A673 (cell line): ENCODE data around the gene SRBD1.

Source experiments
- CTCF ChIP-seq: fragments of 300-800, 200-600 bp; sonication (generic); conservative IDR thresholded peaks from 2 replicates; pipeline ENCODE4 v1.5.1; 2017; ENCODE audit warnings: low read depth, mild to moderate bottlenecking, antibody characterized with exemption, low read length, moderate library complexity, mixed read lengths
- EZH2 ChIP-seq: fragments of 200-600 bp; sonication (generic); IDR thresholded peaks from 2 replicates; pipeline ENCODE4 v1.6.1; 2017; ENCODE audit warnings: borderline replicate concordance, low read depth, mild to moderate bottlenecking, mixed read lengths, antibody characterized with exemption, low read length; ENCODE audit not compliant: poor library complexity, severe bottlenecking

DNA sequence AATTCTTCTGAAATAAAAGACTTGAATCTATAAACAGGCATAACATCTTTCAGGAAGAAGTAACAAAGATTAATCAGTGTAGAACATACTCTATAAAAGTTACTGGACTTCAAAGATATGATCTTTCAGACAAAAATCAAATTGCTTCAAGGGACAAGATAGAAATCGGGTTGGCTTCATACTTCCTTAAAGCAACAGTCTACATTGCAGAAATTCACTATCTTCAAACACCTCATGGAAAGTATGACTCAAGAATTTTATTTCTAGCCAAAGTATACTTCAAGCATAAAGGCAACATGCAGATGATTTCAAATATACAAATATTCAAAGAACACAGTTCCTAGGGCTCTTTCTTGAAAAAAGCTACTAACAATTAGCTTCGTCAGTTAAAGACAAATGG lies 240.7 kb downstream of the SRBD1 start:
- TF ChIP-seq CTCF: no peak
- no peak for TF ChIP-seq EZH2
